ENCODE measurements around the gene STARD5.

The STARD5 gene

GRCh38 chr15:81277851-81278250 lies 46.1 kb downstream of the STARD5 start:
- TF ChIP-seq ZFX (IDR thresholded peaks at IDR 0.05): no peak
- TF ChIP-seq, protein P1, sequence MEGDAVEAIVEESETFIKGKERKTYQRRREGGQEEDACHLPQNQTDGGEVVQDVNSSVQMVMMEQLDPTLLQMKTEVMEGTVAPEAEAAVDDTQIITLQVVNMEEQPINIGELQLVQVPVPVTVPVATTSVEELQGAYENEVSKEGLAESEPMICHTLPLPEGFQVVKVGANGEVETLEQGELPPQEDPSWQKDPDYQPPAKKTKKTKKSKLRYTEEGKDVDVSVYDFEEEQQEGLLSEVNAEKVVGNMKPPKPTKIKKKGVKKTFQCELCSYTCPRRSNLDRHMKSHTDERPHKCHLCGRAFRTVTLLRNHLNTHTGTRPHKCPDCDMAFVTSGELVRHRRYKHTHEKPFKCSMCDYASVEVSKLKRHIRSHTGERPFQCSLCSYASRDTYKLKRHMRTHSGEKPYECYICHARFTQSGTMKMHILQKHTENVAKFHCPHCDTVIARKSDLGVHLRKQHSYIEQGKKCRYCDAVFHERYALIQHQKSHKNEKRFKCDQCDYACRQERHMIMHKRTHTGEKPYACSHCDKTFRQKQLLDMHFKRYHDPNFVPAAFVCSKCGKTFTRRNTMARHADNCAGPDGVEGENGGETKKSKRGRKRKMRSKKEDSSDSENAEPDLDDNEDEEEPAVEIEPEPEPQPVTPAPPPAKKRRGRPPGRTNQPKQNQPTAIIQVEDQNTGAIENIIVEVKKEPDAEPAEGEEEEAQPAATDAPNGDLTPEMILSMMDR (conservative IDR thresholded peaks at IDR 0.05): no peak
- no peak overlapping the region for H3K27ac ChIP-seq

DNA sequence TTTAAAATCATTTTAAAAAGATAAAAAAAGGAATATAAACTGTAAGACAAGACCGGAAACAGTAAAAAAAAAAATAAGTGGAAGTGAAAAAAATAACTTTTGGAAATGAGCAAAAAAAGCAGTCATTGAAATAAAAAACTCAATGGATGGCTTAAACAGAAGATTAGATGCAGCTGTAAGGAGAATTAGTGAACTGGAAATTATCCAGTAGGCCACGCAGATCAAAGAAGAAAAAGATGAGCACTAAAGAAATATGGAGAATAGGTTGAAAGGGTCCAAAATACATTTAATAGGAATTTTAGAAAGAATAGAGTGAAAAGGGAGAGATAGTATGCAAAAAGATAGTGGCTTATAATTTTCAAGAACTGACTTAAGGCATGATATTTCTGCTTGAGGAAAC lies 47.0 kb downstream of the STARD5 start:
- TF ChIP-seq ZFX (IDR thresholded peaks at IDR 0.05): no peak
- TF ChIP-seq, protein P1 (conservative IDR thresholded peaks at IDR 0.05): no peak
- no peak overlapping the region for H3K27ac ChIP-seq

DNA sequence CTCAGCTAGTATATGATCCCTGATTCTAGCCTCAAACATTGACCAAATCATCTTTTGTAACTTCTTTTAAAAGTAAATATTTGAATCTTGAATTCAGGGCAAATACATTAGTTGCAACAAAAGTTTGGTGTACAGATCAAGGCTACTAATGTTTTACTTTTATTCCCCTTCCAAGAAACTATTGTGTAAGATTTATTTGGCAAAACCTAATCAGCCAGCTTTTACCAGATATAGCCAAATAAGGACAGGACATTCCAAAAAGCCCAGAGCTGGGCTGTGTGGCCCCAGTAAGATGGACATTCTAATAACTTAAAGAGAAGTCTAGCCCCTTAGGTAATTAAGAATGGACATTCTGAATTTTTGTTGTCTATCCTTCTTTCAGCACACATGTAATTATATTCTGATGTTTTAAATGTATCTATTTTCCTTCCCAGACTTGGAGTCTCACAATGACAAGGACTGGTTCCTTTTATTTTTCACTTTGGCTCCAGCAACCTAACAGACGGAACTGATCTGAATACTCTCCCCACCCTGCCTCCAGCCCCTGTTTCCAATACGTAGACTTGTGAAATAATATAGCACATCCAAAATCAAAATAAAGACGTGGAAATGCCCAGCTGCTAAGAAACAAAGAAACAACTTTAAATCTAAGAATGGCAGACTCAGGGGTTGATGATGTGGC lies 48.1 kb downstream of the STARD5 start:
- TF ChIP-seq, protein P1 (conservative IDR thresholded peaks at IDR 0.05): no peak
- TF ChIP-seq ZFX (IDR thresholded peaks at IDR 0.05): no peak
- no peak overlapping the region for H3K27ac ChIP-seq

DNA sequence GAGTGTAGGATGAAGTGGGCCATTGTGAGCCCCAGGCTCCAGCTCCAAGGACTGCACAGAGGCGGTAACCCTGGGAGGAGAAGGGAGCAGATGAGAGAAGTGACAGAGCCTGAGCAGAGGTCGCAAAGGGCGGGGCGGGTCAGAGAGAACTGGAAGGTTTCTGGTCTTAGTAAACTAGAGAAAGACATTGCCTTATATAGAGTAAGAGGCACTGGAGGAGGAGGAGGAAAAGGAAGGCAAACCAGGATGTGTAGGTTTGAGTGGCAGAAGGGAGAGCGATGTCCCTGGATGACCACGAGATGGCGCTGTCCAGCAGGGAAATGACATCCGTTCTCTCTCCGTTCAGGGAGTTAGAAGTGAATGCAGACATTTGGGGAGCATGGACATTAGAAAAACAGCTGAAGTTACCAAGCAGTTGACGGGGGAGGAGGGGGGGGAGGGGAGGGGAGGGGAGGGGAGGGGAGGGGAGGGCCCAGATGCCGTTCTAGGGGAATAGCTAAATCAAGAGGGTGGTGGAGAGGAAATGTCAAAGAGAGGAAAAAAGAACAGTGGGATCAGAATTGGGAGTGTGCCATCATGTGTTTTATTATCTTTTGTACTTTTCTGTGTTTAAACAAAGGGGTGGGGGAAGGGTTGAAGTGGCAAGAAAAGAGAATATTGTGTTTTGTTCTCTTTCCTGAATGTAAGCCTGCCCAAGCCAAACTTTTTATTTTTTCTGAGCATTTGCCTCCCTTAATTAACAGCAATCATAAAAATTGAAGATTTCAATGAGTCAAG lies 48.8 kb downstream of the STARD5 start:
- no peak overlapping the region for H3K27ac ChIP-seq
- no peak for TF ChIP-seq ZFX (IDR thresholded peaks at IDR 0.05)
- TF ChIP-seq, protein P1 (conservative IDR thresholded peaks at IDR 0.05): peak; percentile 73

- TF ChIP-seq, protein P1 (conservative IDR thresholded peaks at IDR 0.05): no peak
- no peak for TF ChIP-seq ZFX (IDR thresholded peaks at IDR 0.05)
- H3K27ac ChIP-seq: no peak overlapping the region
These were observed 49.7 kb downstream of the STARD5 start for GRCh38 chr15:81274255-81274654.

DNA sequence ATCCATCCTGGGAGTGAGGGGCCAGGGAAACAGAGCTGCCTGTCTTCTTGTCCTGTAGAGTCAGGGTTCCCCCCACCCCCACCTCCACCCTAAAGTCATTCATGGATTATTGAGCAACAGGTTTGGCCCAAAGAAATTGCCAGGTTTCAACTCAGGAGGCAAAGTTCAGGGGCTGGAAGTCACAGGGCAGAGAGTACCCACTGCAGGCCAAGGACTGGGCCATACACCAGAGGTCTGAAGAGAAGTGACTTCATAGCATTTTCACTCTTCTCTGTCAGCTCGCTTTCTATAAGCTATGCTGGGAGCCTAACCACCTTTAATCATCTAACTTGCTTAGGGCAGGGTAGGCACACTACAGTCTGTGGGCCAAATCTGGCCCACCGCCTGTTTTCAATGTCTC lies 50.1 kb downstream of the STARD5 start:
- TF ChIP-seq, protein P1 (conservative IDR thresholded peaks at IDR 0.05): no peak
- TF ChIP-seq ZFX (IDR thresholded peaks at IDR 0.05): no peak
- H3K27ac ChIP-seq: no peak overlapping the region

GRCh38 chr15:81273200-81273599 lies 50.7 kb downstream of the STARD5 start:
- no peak for TF ChIP-seq ZFX (IDR thresholded peaks at IDR 0.05)
- TF ChIP-seq, protein P1 (conservative IDR thresholded peaks at IDR 0.05): no peak
- H3K27ac ChIP-seq: no peak overlapping the region

All from C4-2B (cell line).